Endothelial cell of umbilical vein (primary cell): ENCODE results near the gene HID1. TPM values are rescaled to one million over a fixed set of nuclear protein-coding genes. Genes with fewer than 3 reads are reported as not detected.
"Not testable (repeated sequence)": the region's sequence is repeated elsewhere in the genome, so short reads cannot be mapped to it uniquely, and the experiment has no call there.

Source experiments
- BruUV-seq: library from RNA; stranded (reverse); fragments of 400-500 nt; replicated peaks from 2 replicates; lab custom pipeline; 2021; lab: Mats Ljungman, UMichigan
- CTCF ChIA-PET: fragments of 300-600, 350-600 bp; sonication (Branson Sonifier 250); formaldehyde crosslinking; loops from one replicate; lab custom pipeline; 2021; ENCODE audit warnings: antibody characterized with exemption, inconsistent platforms; lab: Charles Lee
- POLR2A ChIA-PET: fragments of 300-600, 350-600 bp; sonication (Branson Sonifier 250); formaldehyde crosslinking; loops from one replicate; lab custom pipeline; 2021; ENCODE audit warnings: antibody characterized with exemption, inconsistent platforms; lab: Charles Lee
- DNase-seq: peaks from one replicate; pipeline ENCODE4 v3.0.0-alpha.2; 2011; ENCODE audit warnings: low read depth, low spot score
- FAIRE-seq: peaks from 2 replicates; lab custom pipeline; 2011; peaks lifted over from hg19 to GRCh38; lab: Jason Lieb, UNC
- H2AFZ ChIP-seq: 2 replicates; pipeline ENCODE4 v1.6.0; 2012; ENCODE audit warnings: low read depth, low read length, control low read depth, inconsistent platforms
- H3K27ac ChIP-seq: 2 replicates; pipeline ENCODE4 v1.5.1; 2011; ENCODE audit warnings: low read depth, mild to moderate bottlenecking, control low read depth, low read length, moderate library complexity; ENCODE audit not compliant: insufficient read depth
- H3K27me3 ChIP-seq, 2 experiments: 2 replicates each; pipeline versions ENCODE4 v1.6.0 to v1.6.1; 2011; ENCODE audit warnings: low read length in 2 of 2, mixed read lengths in 1 of 2; ENCODE audit not compliant: control insufficient read depth in 2 of 2, insufficient read depth in 2 of 2
- H3K36me3 ChIP-seq, 2 experiments: 2 replicates in 1 of 2; 3 replicates in 1 of 2; pipeline ENCODE4 v1.5.1; 2011; ENCODE audit warnings: low read length in 2 of 2, mild to moderate bottlenecking in 1 of 2, moderate library complexity in 1 of 2; ENCODE audit not compliant: control insufficient read depth in 2 of 2, insufficient read depth in 2 of 2; ENCODE audit errors: extremely low read depth in 1 of 2
- H3K4me1 ChIP-seq: 3 replicates; pipeline ENCODE4 v1.5.1; 2011; ENCODE audit warnings: mild to moderate bottlenecking, low read length; ENCODE audit not compliant: control insufficient read depth, insufficient read depth; ENCODE audit errors: extremely low read depth
- H3K4me2 ChIP-seq: 2 replicates; pipeline ENCODE4 v1.6.1; 2011; ENCODE audit warnings: low read length, control low read depth, mixed read lengths; ENCODE audit not compliant: insufficient read depth
- H3K4me3 ChIP-seq, 3 experiments: fragments of 200-600 bp in 1 of 3; sonication (generic), shearing (Covaris generic) in 1 of 3; replicated peaks in 1 of 3; 2 replicates each; pipeline ENCODE4 v1.5.1; 2011 to 2016; ENCODE audit warnings: control low read depth in 3 of 3, low read length in 3 of 3, mild to moderate bottlenecking in 2 of 3, inconsistent platforms in 1 of 3, low read depth in 1 of 3, moderate library complexity in 1 of 3; ENCODE audit not compliant: insufficient read depth in 1 of 3
- H3K79me2 ChIP-seq: 2 replicates; pipeline ENCODE4 v1.6.0; 2012; ENCODE audit warnings: low read length, inconsistent platforms; ENCODE audit not compliant: control insufficient read depth, insufficient read depth
- H3K9ac ChIP-seq: replicated peaks from 2 replicates; pipeline ENCODE3; 2011; ENCODE audit warnings: low read length, control low read depth; ENCODE audit not compliant: insufficient read depth; ENCODE audit errors: extremely low read depth
- H3K9me1 ChIP-seq: replicated peaks from 3 replicates; pipeline ENCODE4 v1.6.0; 2011; ENCODE audit warnings: mild to moderate bottlenecking, low read length; ENCODE audit not compliant: control insufficient read depth, insufficient read depth; ENCODE audit errors: extremely low read depth
- H3K9me3 ChIP-seq: replicated peaks from 2 replicates; pipeline ENCODE4 v1.5.1; 2012; ENCODE audit warnings: low read length, inconsistent platforms; ENCODE audit not compliant: control insufficient read depth, insufficient read depth
- H4K20me1 ChIP-seq: replicated peaks from 2 replicates; pipeline ENCODE3; 2011; ENCODE audit warnings: mild to moderate bottlenecking, low read length; ENCODE audit not compliant: control insufficient read depth, insufficient read depth; ENCODE audit errors: extremely low read depth
- CTCF ChIP-seq, 2 donors: IDR thresholded peaks; 1 replicate in 1 of 2; 2 replicates in 1 of 2; pipeline ENCODE4 v1.5.1; 2011; ENCODE audit warnings: low read length in 2 of 2, mild to moderate bottlenecking in 2 of 2, moderate library complexity in 2 of 2, control low read depth in 1 of 2, inconsistent platforms in 1 of 2, low read depth in 1 of 2; ENCODE audit not compliant: insufficient read depth in 1 of 2; ENCODE audit errors: extremely low read depth in 1 of 2
- EZH2 ChIP-seq: IDR thresholded peaks from 2 replicates; pipeline ENCODE4 v1.6.1; 2012; ENCODE audit warnings: borderline replicate concordance, low read depth, mild to moderate bottlenecking, moderate library complexity, low read length, inconsistent platforms; ENCODE audit not compliant: severe bottlenecking
- FOS ChIP-seq: IDR thresholded peaks from 2 replicates; pipeline ENCODE4 v1.6.1; 2011; ENCODE audit warnings: mild to moderate bottlenecking, low read length, moderate library complexity, borderline replicate concordance; ENCODE audit not compliant: insufficient read depth
- GATA2 ChIP-seq: IDR thresholded peaks from 2 replicates; pipeline ENCODE4 v1.7.0; 2011; ENCODE audit warnings: low read depth, mild to moderate bottlenecking, moderate library complexity, mixed read lengths, low read length; ENCODE audit not compliant: insufficient read length, insufficient read depth
- JUN ChIP-seq: IDR thresholded peaks from 2 replicates; pipeline ENCODE4 v1.6.1; 2011; ENCODE audit warnings: borderline replicate concordance, low read depth; ENCODE audit not compliant: insufficient read length, insufficient read depth
- MAX ChIP-seq: IDR thresholded peaks from 2 replicates; pipeline ENCODE4 v1.6.1; 2011; ENCODE audit not compliant: insufficient read depth, insufficient read length
- MYC ChIP-seq: IDR thresholded peaks from one replicate; pipeline ENCODE4 v1.6.1; 2011; ENCODE audit warnings: mild to moderate bottlenecking, low read depth, low read length
- POLR2A ChIP-seq: IDR thresholded peaks from 2 replicates; pipeline ENCODE4 v1.6.1; 2012; ENCODE audit warnings: low read depth, mild to moderate bottlenecking, control low read depth, low read length
- POLR2AphosphoS5 ChIP-seq: IDR thresholded peaks from 2 replicates; pipeline ENCODE4 v1.6.1; 2012; ENCODE audit warnings: low read depth, mild to moderate bottlenecking, control low read depth, low read length, moderate library complexity; ENCODE audit not compliant: insufficient read depth
- dilution Hi-C: fragments of 300-500 bp; cut with MboI; formaldehyde crosslinking; loops from one replicate; pipeline ENCODE4 v1.15.0; 2019; ENCODE audit warnings: low sequenced_read_pairs; ENCODE audit not compliant: extremely low pct_ligation_motif_present
- intact Hi-C: fragments of 100-400 bp; cut with micrococcal nuclease; formaldehyde crosslinking; loops from one replicate; pipeline ENCODE4 v1.10.0; 2022
- polyA plus RNA-seq, 4 experiments: library from polyadenylated mRNA; depleted of rRNA in 3 of 4; stranded (reverse) in 3 of 4; unstranded in 1 of 4; fragments of >200 nt; gene quantifications; 2 replicates each; pipeline versions ENCODE4 v1.2.1 to v1.2.3, GENCODE V29; 2011 to 2012; ENCODE audit warnings: missing spikeins in 1 of 4
- total RNA-seq: library from RNA; stranded (reverse); gene quantifications from 2 replicates; pipeline ENCODE4 v1.2.3, GENCODE V29; 2021

Gene HID1
- total and polyA plus RNA-seq, 2 donors (not counting 3 experiments of a cell fraction or from before 2014, with no cell fraction given) = 41.4 to 53.3 TPM

- BruUV-seq = no TSS peak
- no peak overlapping the region for H3K9ac ChIP-seq
- no peak for TF ChIP-seq POLR2A
- H2AFZ ChIP-seq = no peak overlapping the region
- intact Hi-C loops (no loop called here), dilution Hi-C loops (no loop called here)
- no peak for FAIRE-seq
- DNase-seq = no peak
- ChIA-PET CTCF (no interaction called here), POLR2A (no interaction called here)
- no peaks in the 10 kb centered on the region for H4K20me1 ChIP-seq
- H3K79me2 ChIP-seq = no peaks in the 10 kb centered on the region
- H3K4me1 ChIP-seq = no peaks in the 10 kb centered on the region
- H3K27ac ChIP-seq = no peak overlapping the region
- no peaks in the 10 kb centered on the region for H3K36me3 ChIP-seq
- no peaks in the 10 kb centered on the region for H3K9me1 ChIP-seq
- no peak overlapping the region for H3K4me2 ChIP-seq
- peaks cover 1 to 4% of the 10 kb centered on the region in 2 experiments for H3K27me3 ChIP-seq
- H3K4me3 ChIP-seq = no peak overlapping the region
- no peaks in the 10 kb centered on the region for H3K9me3 ChIP-seq
These were observed 55.7 kb downstream of the HID1 start for GRCh38 chr17:74916851-74917199.

GRCh38 chr17:74916136-74916850, 56.3 kb downstream of the HID1 start:
- H3K79me2 ChIP-seq = no peaks in the 10 kb centered on the region
- H3K27me3 ChIP-seq = no peaks in the 10 kb centered on the region
- FAIRE-seq = no peak
- TF ChIP-seq POLR2A (no peak), POLR2AphosphoS5 (no peak), GATA2 (no peak), MYC (no peak), EZH2 (no peak), JUN (no peak), FOS (no peak), MAX (no peak), CTCF (IDR thresholded peaks at IDR 0.05; ENCODE audit: extremely low read depth in 1 of 2, insufficient read depth in 1 of 2, low read depth in 1 of 2, low read length in 2 of 2) (no peak)
- no peaks in the 10 kb centered on the region for H3K4me1 ChIP-seq
- H3K36me3 ChIP-seq = no peaks in the 10 kb centered on the region
- intact Hi-C loops = no loop called here
- H2AFZ ChIP-seq = no peak overlapping the region
- H3K9me3 ChIP-seq = no peaks in the 10 kb centered on the region
- no peak for DNase-seq
- no peak overlapping the region for H3K4me3 ChIP-seq
- no peak overlapping the region for H3K27ac ChIP-seq
- no peaks in the 10 kb centered on the region for H3K9me1 ChIP-seq
- ChIA-PET CTCF (no interaction called here), POLR2A (no interaction called here)
- no peak overlapping the region for H3K9ac ChIP-seq
- no TSS peak for BruUV-seq
- no peak overlapping the region for H3K4me2 ChIP-seq
- H4K20me1 ChIP-seq = no peaks in the 10 kb centered on the region
- dilution Hi-C loops = no loop called here

GRCh38 chr17:74911423-74911822, 61.1 kb downstream of the HID1 start:
- FAIRE-seq, BruUV-seq, dilution Hi-C loops, H3K9me3 ChIP-seq, H3K27ac ChIP-seq, H3K4me1 ChIP-seq, CTCF ChIA-PET, H3K9ac ChIP-seq, H3K4me3 ChIP-seq, H3K4me2 ChIP-seq, H3K36me3 ChIP-seq, H2AFZ ChIP-seq, intact Hi-C loops, H3K79me2 ChIP-seq, H3K27me3 ChIP-seq, H3K9me1 ChIP-seq, H4K20me1 ChIP-seq, POLR2A ChIA-PET, DNase-seq: not testable (repeated sequence)
